ENCODE measurements around the gene SRR. TPM values are rescaled to one million over a fixed set of nuclear protein-coding genes. Genes with fewer than 3 reads are reported as not detected.

SRR gene
- polyA plus RNA-seq, 3 donors = 15.7 to 27.0 (median 22.2) TPM

DNA sequence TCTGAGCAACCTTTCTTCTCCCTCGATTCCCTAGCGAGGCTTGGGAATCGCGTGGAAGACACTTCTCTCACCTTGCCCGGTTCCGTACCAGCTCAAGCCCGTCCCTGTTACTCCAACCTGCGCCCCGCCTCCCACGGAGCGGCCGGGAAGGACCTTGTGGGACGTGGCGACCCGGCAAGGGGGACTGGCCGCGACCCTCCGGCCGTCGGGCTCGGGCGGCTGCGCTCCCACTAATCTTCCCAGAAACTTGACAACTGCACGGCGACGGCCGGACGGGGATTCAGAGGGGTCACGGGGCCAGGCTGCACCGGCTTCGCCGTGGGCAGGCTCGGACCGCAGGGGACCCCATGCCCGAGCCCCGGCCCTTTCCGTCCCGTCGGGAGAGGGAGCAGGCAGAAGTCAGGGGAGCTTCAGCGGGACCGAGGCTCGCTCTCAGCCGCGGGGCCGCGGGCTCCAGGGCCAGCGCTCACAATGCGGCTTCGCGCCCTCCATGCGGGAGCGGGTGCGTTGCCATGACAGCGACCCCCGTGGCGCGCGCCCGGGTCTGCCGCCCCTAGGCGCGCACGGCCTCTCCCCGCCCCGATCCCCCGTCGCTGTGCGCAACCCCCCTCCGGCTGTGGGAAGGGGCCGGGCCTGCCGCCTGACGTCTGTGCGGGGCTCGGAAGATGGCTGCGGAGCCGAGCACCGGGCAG is 33.2 kb downstream of the SRR start, which contains the start of gene SGSM2:
TSS of gene SGSM2 (plus strand) at position 650 of the 692 bp plus-strand sequence. CDS start 188 bp downstream, outside the sequence.
- peak; percentile 70 for DNase-seq

DNA sequence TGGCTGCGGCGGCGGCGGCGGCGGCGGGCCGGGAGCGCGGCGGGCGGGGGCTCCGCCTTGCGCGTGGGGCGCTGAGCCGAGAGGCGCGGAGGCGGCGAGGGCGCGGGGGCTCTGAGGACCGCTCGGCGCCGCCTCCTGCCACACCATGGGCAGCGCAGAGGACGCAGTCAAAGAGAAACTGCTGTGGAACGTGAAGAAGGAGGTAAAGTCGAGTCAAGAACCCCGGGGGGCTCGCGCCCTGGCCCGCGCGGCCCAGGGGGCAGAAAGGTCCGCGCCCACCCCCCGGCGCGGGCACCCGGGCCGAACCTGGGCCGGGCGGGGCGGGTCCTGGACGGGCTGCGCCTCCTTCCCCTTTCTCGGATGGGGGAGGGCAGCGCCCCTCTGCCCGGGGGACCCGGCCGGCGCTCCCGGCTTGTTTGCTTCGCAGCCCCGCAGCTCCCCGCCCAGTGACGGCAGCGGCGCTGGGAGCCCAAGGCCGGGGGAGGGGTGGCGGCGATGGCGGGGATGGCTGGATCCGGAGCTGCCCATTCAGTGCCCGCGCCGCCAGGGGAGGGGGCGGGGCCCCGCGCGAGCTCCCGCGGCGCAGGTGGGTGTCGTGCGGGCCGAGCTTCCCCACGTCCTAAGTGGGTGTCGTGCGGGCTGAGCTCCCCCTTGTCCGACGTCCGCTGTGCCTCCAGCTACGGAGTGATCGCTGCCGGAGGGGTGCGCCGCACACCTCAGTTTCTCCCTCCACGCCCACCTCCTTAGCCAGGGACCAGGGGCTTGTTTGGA is 34.0 kb downstream of the SRR start:
- DNase-seq = peak; percentile 51

DNA sequence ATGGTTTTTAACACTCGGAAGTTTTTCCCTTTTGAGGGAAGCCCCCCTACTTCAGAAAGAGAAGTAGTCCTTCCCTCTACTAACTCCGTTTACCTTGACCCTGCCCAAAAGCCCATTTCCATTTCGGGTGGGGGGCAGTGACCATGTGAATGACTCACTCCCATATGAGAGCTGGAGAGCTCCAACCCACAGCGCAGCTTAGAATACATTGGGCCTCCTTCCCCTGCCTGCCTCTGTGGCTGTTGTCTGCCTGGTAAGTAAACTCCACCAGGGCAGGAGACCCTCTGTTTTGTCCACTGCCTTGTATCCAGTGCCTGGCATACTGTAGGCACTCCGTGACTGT is 34.5 kb downstream of the SRR start:
- peak; percentile 5 for DNase-seq

DNA sequence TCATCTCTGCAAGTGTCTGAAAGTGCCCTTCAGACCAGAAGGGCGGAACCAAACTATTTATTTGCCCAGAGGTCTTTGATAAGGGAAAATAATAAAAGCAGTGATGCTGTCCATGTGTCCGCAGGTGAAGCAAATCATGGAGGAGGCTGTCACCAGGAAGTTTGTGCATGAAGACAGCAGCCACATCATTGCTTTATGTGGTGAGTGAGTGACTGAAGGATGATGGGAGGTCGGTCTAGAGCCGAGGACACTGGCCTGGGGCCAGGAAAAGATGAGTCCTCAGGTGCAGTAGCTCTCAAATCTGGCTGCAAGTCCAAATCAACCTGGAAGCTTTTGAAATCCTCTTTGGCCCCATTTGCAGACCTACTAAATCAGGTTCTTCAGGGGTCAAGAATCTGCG is 39.7 kb downstream of the SRR start:
- no peak for DNase-seq

DNA sequence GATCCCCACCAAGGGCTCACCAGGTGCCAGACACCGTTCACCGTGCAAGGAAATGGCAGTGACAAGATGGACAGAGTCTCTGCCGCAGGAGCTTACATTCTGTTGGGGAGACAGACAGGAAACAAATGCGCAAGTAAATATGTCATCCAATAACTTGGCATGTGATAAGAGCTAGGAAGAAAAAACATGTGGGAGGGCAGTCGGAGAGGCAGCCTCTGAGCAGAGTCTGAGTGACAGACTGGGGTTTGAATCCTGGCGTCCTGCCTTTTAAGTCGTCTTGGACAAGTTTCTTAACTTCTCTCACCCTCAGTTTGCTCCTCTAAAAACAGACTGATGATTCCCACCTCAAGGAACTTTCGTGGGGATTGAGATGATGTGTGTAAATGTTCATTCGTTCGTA is 40.8 kb downstream of the SRR start:
- DNase-seq = no peak

DNA sequence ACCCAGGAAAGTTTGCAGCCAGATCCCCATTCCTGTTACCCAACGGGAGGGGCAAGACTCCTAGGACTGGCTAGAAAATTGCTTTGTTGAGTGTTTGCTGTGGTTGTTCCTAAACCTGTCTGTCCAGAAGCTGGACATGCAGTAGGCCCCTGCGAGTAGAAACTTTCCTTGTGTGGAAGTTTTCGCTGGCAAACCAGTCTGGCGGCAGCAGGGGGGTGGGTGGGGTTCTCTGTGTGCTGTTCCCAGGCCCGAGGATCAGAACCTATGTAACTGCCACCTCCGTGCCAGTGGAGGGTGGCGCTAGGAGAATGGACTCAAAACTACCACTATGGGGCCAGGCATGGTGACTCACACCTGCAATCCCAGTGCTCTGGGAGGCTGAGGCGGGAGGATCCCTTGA is 42.7 kb downstream of the SRR start:
- DNase-seq = no peak

DNA sequence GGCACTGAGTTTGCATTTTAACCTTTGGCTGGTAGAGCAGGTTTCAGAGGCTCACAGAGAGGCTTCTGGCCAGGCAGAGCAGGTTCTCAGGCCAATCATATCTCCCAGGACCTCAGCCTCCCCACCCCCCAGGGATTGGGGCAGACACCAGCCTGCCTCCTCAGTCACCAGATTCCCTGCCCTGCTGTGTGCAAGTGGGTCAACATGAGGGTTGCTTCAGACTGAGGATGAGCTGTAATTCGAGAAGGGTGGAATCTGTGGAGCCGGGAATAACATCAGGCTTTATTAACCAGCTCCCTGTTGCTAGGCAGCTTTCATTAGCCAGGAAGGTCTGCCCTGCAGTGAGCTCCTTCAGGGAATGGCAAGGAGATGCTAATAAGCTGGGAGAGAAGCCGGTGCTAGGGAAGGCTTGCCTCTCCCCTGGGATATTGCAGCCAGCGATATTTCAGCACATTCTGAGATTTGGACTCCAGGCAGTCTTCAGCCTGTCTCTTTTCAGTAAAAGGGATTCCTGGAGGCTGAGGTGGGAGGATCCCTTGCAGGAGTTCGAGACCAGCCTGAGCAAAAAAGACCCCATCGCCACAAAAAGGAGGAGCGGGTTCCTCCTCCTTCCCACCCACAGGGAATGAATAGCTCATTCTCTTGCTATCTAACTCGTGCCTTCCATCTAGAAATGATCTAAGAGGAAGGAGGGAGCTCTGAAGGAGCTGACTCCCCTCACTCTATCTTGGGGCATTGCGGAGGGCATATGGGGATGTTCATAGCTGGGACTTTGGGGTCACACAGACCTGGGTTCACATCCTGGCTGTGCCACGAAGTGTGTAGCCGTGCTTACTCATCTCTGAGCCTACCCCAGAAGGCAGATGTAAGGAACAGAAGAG is 44.3 kb downstream of the SRR start:
- DNase-seq = peak; percentile 80

DNA sequence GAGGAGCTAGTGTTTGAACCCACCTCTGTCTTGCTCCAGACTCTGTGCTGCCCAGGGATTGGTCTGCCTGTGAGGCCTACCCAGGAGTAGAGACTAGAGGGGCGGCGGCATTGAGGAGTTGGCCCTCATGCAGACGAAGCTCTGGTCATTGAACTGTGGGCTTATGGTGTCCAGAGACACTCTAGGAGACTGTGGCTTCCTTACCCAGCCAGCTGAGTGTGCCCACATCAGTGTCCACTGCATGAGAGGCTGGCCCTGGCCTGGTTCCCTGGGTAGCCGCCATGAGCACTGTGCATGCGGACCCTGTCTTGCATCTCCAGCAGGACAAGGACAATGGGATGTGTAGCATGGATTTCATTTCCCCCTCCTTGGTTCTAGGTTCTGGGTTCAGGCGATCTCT is 47.5 kb downstream of the SRR start:
- no peak for DNase-seq

DNA sequence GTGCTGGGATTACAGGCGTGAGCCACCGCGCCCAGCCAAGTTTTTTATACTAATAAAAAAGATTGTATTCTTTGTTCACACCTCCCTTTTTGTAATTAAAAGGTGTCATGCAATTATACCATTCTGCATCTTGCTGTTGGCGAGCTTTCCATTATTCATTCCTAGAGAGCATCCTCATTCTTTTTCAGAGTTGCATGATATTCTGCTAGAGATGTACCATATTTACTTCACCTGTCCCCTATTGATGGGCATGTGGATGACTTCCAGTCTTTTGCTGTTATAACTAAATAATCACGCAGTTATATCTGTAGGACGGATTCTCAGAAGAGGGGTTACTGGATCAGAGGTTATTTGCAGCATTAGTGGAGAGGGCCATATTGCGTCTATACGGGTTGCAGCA is 50.6 kb downstream of the SRR start:
- DNase-seq = no peak

DNA sequence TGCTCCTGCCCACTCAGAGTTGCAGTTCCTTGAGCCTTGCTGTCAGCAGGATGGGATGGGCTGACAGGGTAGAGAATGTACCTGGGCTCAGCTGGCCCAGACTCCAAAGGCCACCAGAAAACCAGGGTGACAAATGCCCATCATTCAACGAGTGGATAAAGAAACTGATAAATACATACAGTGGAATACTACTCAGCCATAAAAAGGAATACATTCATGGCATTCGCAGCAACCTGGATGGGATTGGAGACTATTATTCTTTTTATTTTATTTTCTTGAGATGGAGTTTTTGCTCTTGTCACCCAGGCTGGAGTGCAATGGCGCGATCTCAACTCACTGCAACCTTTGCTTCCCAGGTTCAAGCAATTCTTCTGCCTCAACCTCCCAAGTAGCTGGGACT is 53.5 kb downstream of the SRR start:
- DNase-seq = no peak

DNA sequence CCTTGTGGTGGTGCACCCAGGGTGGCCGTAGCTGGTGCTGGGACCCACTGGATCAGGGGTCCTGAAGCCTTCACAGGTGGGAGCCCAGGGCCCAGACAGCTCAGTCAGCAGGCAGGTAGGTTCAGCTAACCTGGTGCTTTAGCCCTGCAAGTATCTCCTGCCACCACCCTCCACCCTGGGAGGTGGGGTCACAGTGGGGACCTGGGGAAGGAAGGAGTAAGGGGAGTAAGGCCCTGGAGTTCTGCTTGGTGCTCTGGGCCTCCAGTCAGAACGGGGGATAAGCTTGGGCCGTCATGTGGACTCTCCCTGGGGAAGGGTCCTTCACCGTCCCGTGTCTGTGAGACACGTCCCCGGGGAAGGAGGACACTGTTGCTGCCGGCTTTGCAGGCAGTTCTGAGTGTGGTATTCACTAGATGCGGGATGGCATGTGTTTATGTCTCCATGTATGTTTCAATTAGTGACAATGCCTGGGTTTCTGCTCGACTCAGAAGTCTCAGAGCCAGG is 54.2 kb downstream of the SRR start:
- DNase-seq = no peak

DNA sequence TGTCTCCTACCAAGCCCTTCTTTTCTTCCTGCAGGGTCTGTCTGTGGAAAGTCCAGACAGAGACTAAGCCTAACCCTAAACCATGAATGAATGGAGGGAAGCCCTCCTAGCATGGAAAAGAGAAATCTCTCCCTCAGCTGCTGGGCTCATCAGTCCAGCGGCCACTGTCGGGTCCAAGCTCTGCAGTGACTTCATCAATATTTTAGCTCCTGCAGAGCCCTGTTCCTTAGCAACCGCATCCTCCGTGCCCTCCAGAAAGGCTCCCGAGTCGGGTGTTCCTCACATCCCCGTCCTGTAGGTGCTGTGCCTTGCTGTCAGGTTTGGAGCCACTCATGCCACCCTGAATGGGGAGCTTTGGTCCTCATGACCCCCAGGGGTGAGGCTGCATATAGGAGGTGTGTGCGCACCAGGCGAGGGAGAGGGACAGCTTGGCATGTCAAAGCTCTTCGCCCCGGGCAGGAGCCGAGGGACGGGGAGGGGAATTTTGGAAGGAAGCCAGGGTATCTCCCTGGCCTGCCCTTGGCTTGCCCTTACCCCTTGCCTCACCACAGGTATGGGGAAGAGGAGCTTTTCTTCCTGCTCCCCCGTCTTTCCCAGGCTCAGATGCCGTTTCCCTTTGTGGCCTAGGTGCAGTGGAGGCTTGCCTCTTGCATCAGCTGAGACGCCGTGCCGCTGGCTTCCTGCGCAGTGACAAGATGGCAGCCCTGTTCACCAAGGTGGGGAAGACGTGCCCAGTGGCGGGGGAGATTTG is 57.4 kb downstream of the SRR start:
- no peak for DNase-seq

DNA sequence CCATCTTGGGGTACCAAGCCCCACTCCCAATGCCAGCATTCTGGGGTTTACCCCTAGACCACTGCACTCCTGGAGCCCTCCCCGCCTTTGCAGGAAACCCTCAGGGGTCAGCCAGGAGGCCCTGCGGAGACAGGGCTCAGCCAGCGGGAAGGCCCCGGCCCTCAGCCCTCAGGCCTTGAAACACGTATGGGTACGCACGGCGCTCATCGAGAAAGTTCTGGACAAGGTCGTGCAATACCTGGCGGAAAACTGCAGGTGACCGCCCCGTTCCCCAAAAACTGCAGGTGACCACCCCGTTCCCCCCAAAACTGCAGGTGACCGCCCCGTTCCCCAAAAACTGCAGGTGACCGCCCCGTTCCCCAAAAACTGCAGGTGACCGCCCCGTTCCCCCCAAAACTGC is 58.3 kb downstream of the SRR start:
- no peak for DNase-seq

DNA sequence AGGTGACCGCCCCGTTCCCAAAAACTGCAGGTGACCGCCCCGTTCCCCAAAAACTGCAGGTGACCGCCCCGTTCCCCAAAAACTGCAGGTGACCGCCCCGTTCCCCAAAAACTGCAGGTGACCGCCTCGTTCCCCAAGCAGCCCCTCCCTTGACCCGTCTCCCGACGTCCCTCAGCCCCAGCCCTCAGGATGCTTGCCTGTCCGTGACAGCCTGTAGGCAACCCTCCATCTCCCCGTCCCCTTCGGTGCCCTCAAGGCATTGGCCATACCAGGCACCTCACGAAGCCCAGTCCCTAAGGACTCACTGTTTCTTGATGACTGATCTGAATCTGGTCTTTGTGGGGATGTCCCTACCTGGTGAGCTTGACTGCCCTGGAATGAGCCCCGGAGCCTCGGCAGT is 58.7 kb downstream of the SRR start:
- DNase-seq = no peak

DNA sequence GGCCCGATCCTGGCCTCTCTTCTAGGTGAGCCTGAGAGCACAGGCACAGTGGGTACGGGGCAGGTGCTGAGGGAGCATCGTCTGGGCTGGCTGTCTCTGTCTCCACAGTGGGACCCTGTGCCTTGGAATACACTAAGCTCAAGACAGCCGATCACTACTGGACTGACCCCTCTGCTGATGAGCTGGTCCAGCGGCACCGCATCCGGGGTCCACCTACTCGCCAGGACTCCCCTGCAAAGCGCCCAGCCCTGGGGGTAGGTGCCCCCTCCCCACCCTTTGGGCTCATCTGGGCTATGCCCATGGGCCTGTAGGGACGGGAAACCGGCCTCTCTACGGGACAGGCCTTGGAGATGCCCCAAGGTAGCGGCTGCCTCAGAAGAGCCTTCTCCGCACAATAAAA is 59.1 kb downstream of the SRR start:
- DNase-seq = no peak

DNA sequence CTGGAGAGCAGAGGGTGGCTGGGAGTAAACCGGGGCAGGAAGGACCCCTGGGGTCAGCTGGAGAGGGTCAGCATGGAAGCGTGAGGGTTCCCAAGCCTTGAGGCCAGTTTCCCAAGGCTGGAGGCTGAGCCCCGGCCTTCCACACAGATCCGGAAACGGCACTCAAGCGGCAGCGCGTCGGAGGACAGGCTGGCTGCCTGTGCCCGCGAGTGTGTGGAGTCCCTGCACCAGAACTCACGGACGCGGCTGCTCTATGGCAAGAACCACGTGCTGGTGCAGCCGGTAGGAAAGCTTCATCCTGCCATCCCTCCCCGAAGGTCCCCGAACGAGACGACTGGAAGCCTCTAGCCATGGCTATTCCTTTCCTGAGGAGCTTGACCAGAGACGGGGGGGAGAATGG is 59.6 kb downstream of the SRR start:
- DNase-seq = no peak

DNA sequence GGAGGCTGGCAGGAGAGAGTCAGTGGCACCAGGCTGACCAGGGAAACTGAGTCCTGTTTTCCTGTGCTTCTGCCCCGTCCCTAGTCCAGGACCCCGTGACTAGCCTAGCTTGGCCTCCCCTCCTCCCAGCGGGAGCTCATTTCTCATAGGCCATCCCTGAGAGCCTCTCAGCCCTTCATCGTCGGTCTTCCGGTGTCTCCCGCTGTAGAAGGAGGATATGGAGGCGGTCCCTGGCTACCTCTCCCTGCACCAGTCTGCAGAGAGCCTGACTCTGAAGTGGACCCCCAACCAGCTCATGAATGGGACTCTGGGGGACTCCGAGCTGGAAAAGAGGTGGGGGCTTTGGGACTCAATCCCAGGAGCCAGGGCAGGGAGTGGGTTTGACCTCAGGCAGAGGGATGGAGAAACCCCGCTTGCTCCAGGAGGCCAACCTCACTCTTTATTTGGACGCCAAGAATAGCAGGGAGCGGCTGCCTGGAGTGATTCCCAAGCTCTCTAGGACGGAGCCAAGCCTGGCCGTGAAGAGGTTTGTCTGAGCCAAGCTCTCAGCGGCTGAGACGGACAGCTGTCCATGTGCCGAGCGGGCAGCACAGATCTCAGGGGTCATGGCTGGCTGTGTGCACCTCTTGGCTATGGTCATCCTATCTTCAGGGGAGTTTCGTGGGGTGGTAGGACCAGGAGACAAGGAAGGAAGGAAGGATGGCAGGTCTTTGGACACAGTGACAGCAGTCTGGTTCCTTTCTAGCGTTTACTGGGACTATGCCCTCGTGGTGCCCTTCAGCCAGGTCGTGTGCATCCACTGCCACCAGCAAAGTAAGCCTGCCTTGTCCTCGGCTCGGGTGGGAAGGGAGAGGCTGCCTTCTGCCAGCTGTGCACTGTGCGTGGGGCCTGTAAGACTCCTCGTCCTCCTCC is 60.4 kb downstream of the SRR start:
- no peak for DNase-seq

DNA sequence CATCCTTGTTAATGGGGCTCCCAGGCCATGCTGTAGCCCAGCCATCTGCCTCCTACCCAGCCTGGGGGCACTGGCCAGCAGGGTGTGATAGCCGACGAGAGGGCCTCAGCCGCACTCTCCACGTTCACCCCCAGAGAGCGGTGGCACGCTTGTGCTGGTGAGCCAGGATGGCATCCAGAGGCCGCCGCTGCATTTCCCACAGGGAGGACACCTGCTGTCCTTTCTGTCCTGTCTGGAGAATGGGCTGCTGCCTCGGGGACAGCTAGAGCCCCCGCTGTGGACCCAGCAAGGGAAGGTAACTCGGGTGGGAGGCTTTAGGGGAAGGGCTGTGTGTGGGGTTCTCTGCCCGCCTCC is 61.0 kb downstream of the SRR start:
- no peak for DNase-seq

DNA sequence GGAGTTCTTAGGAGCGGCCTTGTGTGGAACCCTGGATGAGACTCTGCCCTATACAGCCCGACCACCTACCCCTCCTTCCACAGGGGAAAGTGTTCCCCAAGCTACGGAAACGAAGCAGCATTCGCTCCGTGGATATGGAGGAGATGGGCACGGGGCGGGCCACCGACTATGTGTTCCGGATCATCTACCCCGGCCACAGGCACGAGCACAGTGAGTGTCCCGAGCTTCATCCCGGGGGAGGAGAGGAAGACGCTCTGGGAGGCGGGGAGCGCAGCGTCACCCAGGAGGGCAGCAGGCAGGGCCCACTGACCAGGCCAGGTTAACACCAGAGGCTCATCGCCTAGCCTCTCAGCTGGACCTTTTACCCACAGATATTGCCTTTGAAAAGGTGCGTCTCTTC is 61.4 kb downstream of the SRR start:
- no peak for DNase-seq

DNA sequence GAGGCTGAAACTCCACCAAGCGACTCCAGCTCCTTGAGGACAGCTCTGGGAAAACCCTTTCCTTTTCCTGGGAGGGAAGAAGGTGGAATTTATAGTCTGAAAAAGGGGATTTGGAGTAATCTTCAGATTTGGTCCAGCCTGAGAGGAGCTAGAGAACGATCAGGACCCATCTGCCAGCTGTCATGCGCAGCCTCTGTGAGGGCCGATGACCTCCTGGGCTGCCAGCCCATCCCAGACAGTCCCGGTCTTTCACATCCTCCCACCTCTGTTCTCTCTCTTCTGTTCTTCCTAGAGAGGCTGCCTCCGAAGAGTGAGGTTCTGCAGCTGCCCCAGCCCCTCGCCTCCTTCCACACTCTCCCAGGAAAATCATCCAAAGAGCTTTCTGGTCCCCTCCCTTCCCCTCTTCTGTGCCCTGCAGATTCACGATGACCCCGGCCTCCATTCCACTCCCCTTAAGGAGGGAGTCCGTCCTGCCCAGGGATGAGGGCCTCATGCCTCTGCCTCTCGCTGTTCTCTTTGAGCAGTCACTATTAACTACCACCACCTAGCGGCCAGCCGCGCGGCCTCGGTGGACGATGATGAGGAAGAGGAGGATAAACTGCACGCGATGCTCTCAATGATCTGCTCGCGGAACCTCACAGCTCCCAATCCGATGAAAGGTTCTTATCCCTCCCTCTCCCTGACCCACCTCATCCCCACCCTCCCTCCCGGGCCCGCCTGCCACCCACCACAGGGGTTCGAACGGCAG is 63.2 kb downstream of the SRR start:
- no peak for DNase-seq

All from renal pelvis (tissue), 4 donors.